Measurements from ENCODE around the gene RHBDF1.

RHBDF1 gene

GRCh38 chr16:91484-91883, 19.1 kb upstream of the RHBDF1 start:
- no peak overlapping the region for H3K9ac ChIP-seq (ENCODE audit: low read length)
- H3K9me3 ChIP-seq (ENCODE audit: insufficient read depth, low read length), result no peaks in the 10 kb centered on the region
- H3K27ac ChIP-seq (ENCODE audit: low read length), result no peak overlapping the region
- H3K79me2 ChIP-seq (ENCODE audit: low read length), result no peaks in the 10 kb centered on the region
- H2AFZ ChIP-seq (ENCODE audit: low read depth, low read length), result no peak overlapping the region
- no peaks in the 10 kb centered on the region for H3K4me1 ChIP-seq (ENCODE audit: low read length)
- no peaks in the 10 kb centered on the region for H3K27me3 ChIP-seq (ENCODE audit: low read depth, low read length)
- no peaks in the 10 kb centered on the region; the same call in none of the 2 replicates for H4K20me1 ChIP-seq (ENCODE audit: insufficient read depth, low read length)
- peaks cover 47% of the 10 kb centered on the region for H3K36me3 ChIP-seq (replicated peaks; ENCODE audit: low read depth, low read length)
- H3K4me2 ChIP-seq (ENCODE audit: low read length), result no peak overlapping the region
- no peak overlapping the region for H3K4me3 ChIP-seq (ENCODE audit: low read length)
- TF ChIP-seq CTCF (IDR thresholded peaks at IDR 0.05; ENCODE audit: low read depth, low read length) (no peak), EZH2phosphoT487 (IDR thresholded peaks at IDR 0.05; ENCODE audit: low read depth) (no peak)

- H4K20me1 ChIP-seq (ENCODE audit: insufficient read depth, low read length), result no peaks in the 10 kb centered on the region; the same call in none of the 2 replicates
- H3K79me2 ChIP-seq (ENCODE audit: low read length), result no peaks in the 10 kb centered on the region
- H3K27me3 ChIP-seq (ENCODE audit: low read depth, low read length), result no peaks in the 10 kb centered on the region
- H3K9ac ChIP-seq (ENCODE audit: low read length), result no peak overlapping the region
- no peak for TF ChIP-seq CTCF (IDR thresholded peaks at IDR 0.05; ENCODE audit: low read depth, low read length)
- no peak for TF ChIP-seq EZH2phosphoT487 (IDR thresholded peaks at IDR 0.05; ENCODE audit: low read depth)
- no peak overlapping the region for H3K4me3 ChIP-seq (ENCODE audit: low read length)
- H3K4me2 ChIP-seq (ENCODE audit: low read length), result no peak overlapping the region
- H3K36me3 ChIP-seq (replicated peaks; ENCODE audit: low read depth, low read length), result peaks cover 54% of the 10 kb centered on the region
- H2AFZ ChIP-seq (ENCODE audit: low read depth, low read length), result no peak overlapping the region
- no peak overlapping the region for H3K27ac ChIP-seq (ENCODE audit: low read length)
- peaks cover 13% of the 10 kb centered on the region for H3K4me1 ChIP-seq (ENCODE audit: low read length)
- H3K9me3 ChIP-seq (ENCODE audit: insufficient read depth, low read length), result no peaks in the 10 kb centered on the region
Observed at GRCh38 chr16:89391-90302, 17.2 kb upstream of the RHBDF1 start.

- Histone ChIP-seq H3K9me3 (ENCODE audit: insufficient read depth, low read length) (no peaks in the 10 kb centered on the region), H3K27me3 (ENCODE audit: low read depth, low read length) (no peaks in the 10 kb centered on the region), H3K27ac (ENCODE audit: low read length) (no peak overlapping the region), H3K4me2 (ENCODE audit: low read length) (no peak overlapping the region), H3K36me3 (replicated peaks; ENCODE audit: low read depth, low read length) (peaks cover 62% of the 10 kb centered on the region), H3K79me2 (ENCODE audit: low read length) (peaks cover 4% of the 10 kb centered on the region; the same call in 1 of the 2 replicates), H2AFZ (ENCODE audit: low read depth, low read length) (no peak overlapping the region), H3K4me1 (ENCODE audit: low read length) (peaks cover 23% of the 10 kb centered on the region), H4K20me1 (ENCODE audit: insufficient read depth, low read length) (no peaks in the 10 kb centered on the region; the same call in none of the 2 replicates), H3K9ac (ENCODE audit: low read length) (no peak overlapping the region), H3K4me3 (ENCODE audit: low read length) (no peak overlapping the region)
- TF ChIP-seq CTCF (IDR thresholded peaks at IDR 0.05; ENCODE audit: low read depth, low read length) (no peak), EZH2phosphoT487 (IDR thresholded peaks at IDR 0.05; ENCODE audit: low read depth) (no peak)
Observed at GRCh38 chr16:88613-89012, 16.2 kb upstream of the RHBDF1 start.

GRCh38 chr16:86483-86952, 14.1 kb upstream of the RHBDF1 start:
- peaks cover 70% of the 10 kb centered on the region for H3K36me3 ChIP-seq (replicated peaks; ENCODE audit: low read depth, low read length)
- H2AFZ ChIP-seq (ENCODE audit: low read depth, low read length), result no peak overlapping the region
- no peak overlapping the region for H3K4me2 ChIP-seq (ENCODE audit: low read length)
- peaks cover 24% of the 10 kb centered on the region for H3K4me1 ChIP-seq (ENCODE audit: low read length)
- no peak overlapping the region for H3K4me3 ChIP-seq (ENCODE audit: low read length)
- H3K9me3 ChIP-seq (ENCODE audit: insufficient read depth, low read length), result no peaks in the 10 kb centered on the region
- H3K79me2 ChIP-seq (ENCODE audit: low read length), result peaks cover 4% of the 10 kb centered on the region; the same call in 1 of the 2 replicates
- no peak for TF ChIP-seq CTCF (IDR thresholded peaks at IDR 0.05; ENCODE audit: low read depth, low read length)
- no peak for TF ChIP-seq EZH2phosphoT487 (IDR thresholded peaks at IDR 0.05; ENCODE audit: low read depth)
- no peak overlapping the region for H3K9ac ChIP-seq (ENCODE audit: low read length)
- H3K27ac ChIP-seq (ENCODE audit: low read length), result no peak overlapping the region
- no peaks in the 10 kb centered on the region; the same call in none of the 2 replicates for H4K20me1 ChIP-seq (ENCODE audit: insufficient read depth, low read length)
- H3K27me3 ChIP-seq (ENCODE audit: low read depth, low read length), result no peaks in the 10 kb centered on the region

All from OCI-LY3 (cell line).